Measurements from ENCODE around the gene GNAI2. TPM values are rescaled to one million over a fixed set of nuclear protein-coding genes. Genes with fewer than 3 reads are reported as not detected.

The GNAI2 gene
- polyA plus RNA-seq, 1 donor (not counting 4 experiments of a cell fraction or from before 2014, with no cell fraction given): 268 TPM

DNA sequence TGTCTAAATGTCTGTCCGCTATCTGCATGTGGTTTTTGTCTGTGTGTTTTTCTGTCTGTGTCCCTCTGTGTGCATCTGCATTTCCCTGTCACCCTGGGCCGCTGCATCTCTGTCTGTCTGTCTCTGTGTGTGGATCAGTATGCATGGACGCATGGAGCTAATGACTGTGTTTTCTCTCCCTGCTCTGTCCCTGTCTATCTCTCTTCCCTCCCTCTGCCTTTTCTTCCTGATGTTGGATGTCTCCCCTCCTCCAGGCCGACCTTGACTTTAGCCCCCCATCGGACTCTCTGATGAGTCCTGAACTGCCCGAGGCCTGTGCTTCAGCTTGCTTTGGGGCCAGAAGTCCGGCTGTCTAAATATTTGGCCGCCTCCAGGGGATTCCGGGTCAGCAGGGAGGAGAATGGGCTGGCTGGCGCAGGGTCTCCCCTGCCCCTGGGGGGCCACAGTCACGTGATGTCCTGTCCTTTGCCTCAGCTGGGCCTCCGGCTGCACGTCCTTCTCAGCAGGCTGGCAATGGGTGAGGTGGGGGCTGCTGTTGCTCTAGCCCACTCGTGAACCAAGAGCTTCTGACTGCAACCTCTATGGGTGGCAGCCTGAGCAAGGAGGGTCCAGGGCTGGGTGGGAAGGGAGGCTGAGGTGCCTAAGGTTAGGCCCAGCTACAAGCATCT, 27.2 kb upstream of the GNAI2 start:
- no peaks in the 10 kb centered on the region for H3K9me1 ChIP-seq (ENCODE audit: control insufficient read depth, extremely low read depth, insufficient read depth, low read length)
- no peaks in the 10 kb centered on the region for H3K9me3 ChIP-seq (ENCODE audit: control insufficient read depth, low read depth, low read length)
- peaks cover 43% of the 10 kb centered on the region for H3K27me3 ChIP-seq (ENCODE audit: control insufficient read depth, extremely low read depth, insufficient read depth, low read length)
- no peak overlapping the region for H3K4me3 ChIP-seq (ENCODE audit: control insufficient read depth in 2 of 3, extremely low read depth in 1 of 3, insufficient read depth in 2 of 3, low read depth in 1 of 3, low read length in 3 of 3)
- no peak overlapping the region for H2AFZ ChIP-seq (ENCODE audit: control insufficient read depth, low read length)
- no peaks in the 10 kb centered on the region for H4K20me1 ChIP-seq (ENCODE audit: control insufficient read depth, extremely low read depth, insufficient read depth, low read length)
- no peak for TF ChIP-seq EZH2 (IDR thresholded peaks at IDR 0.05; ENCODE audit: low read length)
- TF ChIP-seq, protein P1, sequence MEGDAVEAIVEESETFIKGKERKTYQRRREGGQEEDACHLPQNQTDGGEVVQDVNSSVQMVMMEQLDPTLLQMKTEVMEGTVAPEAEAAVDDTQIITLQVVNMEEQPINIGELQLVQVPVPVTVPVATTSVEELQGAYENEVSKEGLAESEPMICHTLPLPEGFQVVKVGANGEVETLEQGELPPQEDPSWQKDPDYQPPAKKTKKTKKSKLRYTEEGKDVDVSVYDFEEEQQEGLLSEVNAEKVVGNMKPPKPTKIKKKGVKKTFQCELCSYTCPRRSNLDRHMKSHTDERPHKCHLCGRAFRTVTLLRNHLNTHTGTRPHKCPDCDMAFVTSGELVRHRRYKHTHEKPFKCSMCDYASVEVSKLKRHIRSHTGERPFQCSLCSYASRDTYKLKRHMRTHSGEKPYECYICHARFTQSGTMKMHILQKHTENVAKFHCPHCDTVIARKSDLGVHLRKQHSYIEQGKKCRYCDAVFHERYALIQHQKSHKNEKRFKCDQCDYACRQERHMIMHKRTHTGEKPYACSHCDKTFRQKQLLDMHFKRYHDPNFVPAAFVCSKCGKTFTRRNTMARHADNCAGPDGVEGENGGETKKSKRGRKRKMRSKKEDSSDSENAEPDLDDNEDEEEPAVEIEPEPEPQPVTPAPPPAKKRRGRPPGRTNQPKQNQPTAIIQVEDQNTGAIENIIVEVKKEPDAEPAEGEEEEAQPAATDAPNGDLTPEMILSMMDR (optimal IDR thresholded peaks at IDR 0.05 in 1 of 3, IDR thresholded peaks at IDR 0.05 in 1 of 3, conservative IDR thresholded peaks at IDR 0.05 in 1 of 3; ENCODE audit: extremely low read depth in 1 of 3, insufficient read depth in 2 of 3, low read length in 3 of 3): no peak
- H3K4me2 ChIP-seq (ENCODE audit: control insufficient read depth, extremely low read depth, insufficient read depth, low read depth, low read length): no peak overlapping the region
- no peaks in the 10 kb centered on the region for H3K36me3 ChIP-seq (ENCODE audit: control insufficient read depth in 2 of 2, extremely low read depth in 1 of 2, insufficient read depth in 2 of 2, low read length in 2 of 2)
- no peak overlapping the region for H3K27ac ChIP-seq (ENCODE audit: control insufficient read depth, insufficient read depth, low read length)
- DNase-seq (ENCODE audit: low read depth, low spot score) (no peak), FAIRE-seq (no peak)
- no peak overlapping the region for H3K9ac ChIP-seq (ENCODE audit: control insufficient read depth, extremely low read depth, insufficient read depth, low read length)
- no peaks in the 10 kb centered on the region for H3K79me2 ChIP-seq (ENCODE audit: control insufficient read depth, insufficient read depth, low read length)
- dilution Hi-C loops (cut with MboI; ENCODE audit: extremely low pct_ligation_motif_present, low sequenced_read_pairs): no loop called here
- H3K4me1 ChIP-seq (ENCODE audit: control insufficient read depth, extremely low read depth, insufficient read depth, low read length): peaks cover 9% of the 10 kb centered on the region

DNA sequence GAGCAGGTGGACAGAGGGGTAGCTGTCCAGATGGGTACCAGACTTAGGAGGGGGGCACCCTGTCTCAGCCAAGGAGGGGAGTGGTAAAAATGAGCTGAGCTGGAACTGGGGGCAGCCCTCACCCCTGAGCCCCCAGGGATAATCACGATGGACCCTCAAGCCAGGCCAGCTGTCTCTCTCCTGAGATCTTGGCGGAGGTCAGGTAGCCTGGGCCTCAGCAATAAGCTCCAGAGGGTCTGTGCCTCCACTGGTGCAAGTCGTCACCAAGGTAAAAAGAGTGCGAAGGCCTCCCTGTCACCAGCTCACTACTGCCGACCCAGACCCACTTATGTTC, 25.9 kb upstream of the GNAI2 start:
- TF ChIP-seq, protein P1 (optimal IDR thresholded peaks at IDR 0.05 in 1 of 3, IDR thresholded peaks at IDR 0.05 in 1 of 3, conservative IDR thresholded peaks at IDR 0.05 in 1 of 3; ENCODE audit: extremely low read depth in 1 of 3, insufficient read depth in 2 of 3, low read length in 3 of 3): no peak
- TF ChIP-seq EZH2 (IDR thresholded peaks at IDR 0.05; ENCODE audit: low read length): no peak
- Histone ChIP-seq H3K27ac (ENCODE audit: control insufficient read depth, insufficient read depth, low read length) (no peak overlapping the region), H3K79me2 (ENCODE audit: control insufficient read depth, insufficient read depth, low read length) (no peaks in the 10 kb centered on the region), H3K4me1 (ENCODE audit: control insufficient read depth, extremely low read depth, insufficient read depth, low read length) (peaks cover 6% of the 10 kb centered on the region), H3K4me2 (ENCODE audit: control insufficient read depth, extremely low read depth, insufficient read depth, low read depth, low read length) (no peak overlapping the region), H2AFZ (ENCODE audit: control insufficient read depth, low read length) (no peak overlapping the region), H3K36me3 (ENCODE audit: control insufficient read depth in 2 of 2, extremely low read depth in 1 of 2, insufficient read depth in 2 of 2, low read length in 2 of 2) (no peaks in the 10 kb centered on the region), H3K27me3 (ENCODE audit: control insufficient read depth, extremely low read depth, insufficient read depth, low read length) (peaks cover 32% of the 10 kb centered on the region), H3K9me3 (ENCODE audit: control insufficient read depth, low read depth, low read length) (no peaks in the 10 kb centered on the region), H4K20me1 (ENCODE audit: control insufficient read depth, extremely low read depth, insufficient read depth, low read length) (no peaks in the 10 kb centered on the region), H3K9me1 (ENCODE audit: control insufficient read depth, extremely low read depth, insufficient read depth, low read length) (no peaks in the 10 kb centered on the region), H3K4me3 (ENCODE audit: control insufficient read depth in 2 of 3, extremely low read depth in 1 of 3, insufficient read depth in 2 of 3, low read depth in 1 of 3, low read length in 3 of 3) (no peak overlapping the region), H3K9ac (ENCODE audit: control insufficient read depth, extremely low read depth, insufficient read depth, low read length) (no peak overlapping the region)
- dilution Hi-C loops (cut with MboI; ENCODE audit: extremely low pct_ligation_motif_present, low sequenced_read_pairs): no loop called here
- no peak for FAIRE-seq
- DNase-seq (ENCODE audit: low read depth, low spot score): no peak
